Activated CD8-positive, alpha-beta memory T cell treated with anti-CD3 and anti-CD28 coated beads, Interleukin-2, amount 50 U/mL, for 4 hours (primary cell): ENCODE results near the gene SAE1.

Experiments used
- DNase-seq: peaks from one replicate; pipeline ENCODE4 v3.0.0-alpha.2; 2020

The SAE1 gene

DNA sequence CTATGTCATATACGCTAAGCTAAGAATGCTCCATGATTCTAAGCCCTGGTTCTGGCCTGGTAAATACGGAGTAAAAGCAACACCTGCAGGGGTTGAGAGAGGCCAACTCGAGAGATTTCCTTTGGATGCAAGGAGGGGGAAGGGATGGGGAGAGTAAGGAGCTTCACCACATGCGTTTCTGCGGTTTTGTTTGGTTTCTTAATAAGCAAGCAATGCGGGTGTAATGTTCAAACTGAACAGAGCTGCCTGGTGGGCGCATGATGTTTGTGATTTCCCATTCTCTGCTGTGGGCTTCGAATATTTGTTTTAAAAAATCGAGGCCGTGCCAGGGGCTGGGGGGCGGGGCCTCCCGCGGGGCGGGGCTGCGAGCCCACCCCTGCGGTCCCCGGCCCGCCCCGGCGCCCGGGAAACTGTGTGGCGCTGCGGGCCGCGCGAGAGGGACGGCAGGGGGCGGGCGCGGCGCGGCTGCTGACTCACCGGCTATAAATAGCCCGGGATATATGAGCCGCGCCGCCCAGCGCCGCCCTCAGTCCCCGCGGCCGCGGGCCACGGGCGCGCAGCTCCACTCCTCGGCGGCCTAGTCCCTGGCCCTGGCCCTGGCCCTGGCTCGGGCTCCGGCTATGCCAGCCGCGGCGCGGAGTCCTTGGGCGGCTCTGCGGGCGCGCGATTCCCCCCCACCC is 95.3 kb downstream of the SAE1 start:
- DNase-seq = peak; percentile 88

DNA sequence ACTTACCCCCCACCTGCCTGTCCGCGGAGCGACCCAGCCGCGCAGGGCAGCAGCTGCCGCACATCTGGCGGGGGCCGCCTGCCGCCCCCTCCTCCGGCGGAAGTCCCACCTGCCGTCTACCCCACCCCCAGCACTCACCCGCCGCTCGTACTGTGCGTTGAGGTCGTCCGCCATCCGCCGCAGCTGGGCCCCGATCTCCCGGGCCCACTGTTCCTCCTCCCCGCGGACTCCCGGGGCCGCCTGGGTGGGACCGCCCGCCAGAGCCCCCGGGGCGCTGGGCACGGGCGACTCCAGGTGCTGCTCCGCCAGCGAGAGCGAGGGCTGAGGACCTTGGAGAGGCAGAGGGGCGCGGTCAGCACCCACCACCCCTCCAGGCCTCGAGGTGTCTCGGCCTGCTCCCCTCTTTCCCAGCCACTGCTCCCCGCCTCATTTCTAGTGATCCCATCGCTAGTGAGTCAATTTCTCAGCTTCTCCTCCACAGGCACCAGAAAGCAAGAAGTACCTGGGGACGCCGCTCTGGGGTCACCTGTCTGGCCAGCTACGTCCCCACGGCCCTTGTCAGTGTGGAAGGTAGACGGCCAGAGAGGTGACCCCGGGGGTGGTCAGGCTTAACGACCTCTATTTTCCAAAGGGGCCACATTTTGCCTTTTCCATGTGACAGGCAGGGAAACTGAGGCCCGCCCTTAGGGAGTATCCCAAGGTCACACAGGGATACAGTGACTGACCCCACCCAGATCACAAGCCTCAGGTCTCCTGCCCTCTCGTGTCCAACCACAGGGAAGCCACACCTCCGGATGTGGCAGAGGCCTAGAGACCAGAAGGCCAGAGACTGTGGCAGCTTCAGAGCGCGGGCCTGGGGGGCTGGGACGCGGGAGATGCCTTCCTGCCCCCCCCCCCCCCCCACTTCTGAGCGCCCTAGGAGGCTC is 96.1 kb downstream of the SAE1 start:
- peak; percentile 34 for DNase-seq

GRCh38 chr19:47227352-47228167 is 96.9 kb downstream of the SAE1 start:
- peak; percentile 37 for DNase-seq

DNA sequence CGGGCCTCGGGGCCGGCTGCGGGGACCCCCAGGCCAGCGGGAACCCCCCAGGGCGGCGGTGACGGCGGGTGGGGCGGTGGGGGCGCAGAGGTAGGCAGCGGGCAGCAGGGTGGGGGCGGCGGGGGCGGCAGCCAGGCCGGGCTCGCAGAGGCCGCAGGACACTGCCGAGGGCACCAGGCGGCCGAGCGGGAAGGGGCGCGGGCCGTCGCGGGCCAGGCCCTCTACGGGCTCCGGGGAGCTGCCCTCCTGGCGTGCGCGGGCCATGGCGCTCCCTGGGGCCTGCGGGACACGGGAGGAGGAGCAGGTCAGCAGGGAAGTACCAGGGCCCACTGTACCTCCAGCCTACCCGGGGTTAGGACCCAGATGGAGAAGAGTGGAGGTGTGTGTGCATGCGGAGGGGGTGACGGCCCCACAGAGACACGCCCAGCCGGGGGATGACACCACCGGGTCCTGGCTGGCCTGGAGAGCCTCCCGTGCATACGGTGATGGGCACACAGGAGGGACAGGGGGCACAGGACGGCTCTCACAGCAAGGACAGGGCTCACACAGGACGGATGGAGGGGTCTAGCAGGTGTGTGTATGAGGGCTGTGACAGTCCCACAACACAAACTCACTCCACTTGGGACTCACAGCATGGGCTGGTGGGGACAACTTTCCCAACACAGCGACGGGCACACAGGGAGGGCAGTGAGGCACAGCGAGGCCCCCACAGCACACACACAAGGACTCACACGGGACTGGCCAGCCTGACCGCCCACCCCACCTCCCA is 97.7 kb downstream of the SAE1 start:
- DNase-seq = peak; percentile 55

GRCh38 chr19:47228937-47229675 is 98.5 kb downstream of the SAE1 start:
- peak; percentile 39 for DNase-seq

- DNase-seq = no peak
These were observed 99.0 kb downstream of the SAE1 start for GRCh38 chr19:47229676-47230053.

DNA sequence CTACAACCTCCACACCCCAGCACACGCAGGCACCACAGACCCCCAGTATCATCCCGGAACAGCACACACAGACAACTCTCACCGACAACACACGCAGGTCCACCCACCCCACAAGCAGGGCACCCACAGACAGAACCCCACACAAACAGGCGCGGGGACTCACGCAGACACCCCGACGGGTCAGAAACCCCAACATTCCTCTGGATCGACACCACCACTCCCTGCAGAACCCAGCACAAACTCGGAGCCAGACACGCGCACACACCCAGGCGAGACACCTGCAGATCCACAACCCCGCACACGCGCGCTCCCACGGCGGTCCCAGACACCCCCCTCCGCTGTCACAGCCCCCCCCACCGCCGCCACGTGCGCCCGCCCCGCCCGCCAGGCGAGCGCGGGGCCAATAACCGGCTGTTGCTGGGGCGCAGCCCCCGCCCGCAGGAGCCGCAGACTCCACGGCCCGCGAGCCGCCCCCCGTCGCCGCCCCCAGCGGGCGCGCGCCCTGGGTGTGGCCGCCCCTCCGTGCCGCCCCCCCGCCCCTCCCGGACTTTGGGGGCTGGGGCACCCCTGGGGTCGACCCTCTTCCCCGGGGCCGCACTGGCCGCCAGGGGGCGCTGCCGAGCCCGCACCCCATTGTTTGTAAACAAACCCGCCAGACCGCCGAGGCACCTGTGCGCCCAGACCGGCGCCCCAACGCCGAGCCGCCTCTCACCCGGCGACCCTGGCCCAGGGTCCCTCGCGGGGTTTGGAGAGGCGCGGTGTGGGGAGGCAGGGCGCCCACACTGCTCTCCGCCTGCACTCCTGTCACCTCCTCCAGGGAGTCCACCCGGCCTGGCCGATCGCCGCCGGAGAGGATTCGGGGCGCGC is 99.7 kb downstream of the SAE1 start:
- DNase-seq = peak; percentile 84

- DNase-seq = no peak
These were observed 100.2 kb downstream of the SAE1 start, which contains the start of gene BBC3 for GRCh38 chr19:47230921-47231214. Gene BBC3, minus strand, starts transcription at chr19:47231199. Its CDS starts 2,768 bp downstream, at chr19:47228431.

GRCh38 chr19:47231215-47232054 is 100.8 kb downstream of the SAE1 start:
- peak; percentile 95 for DNase-seq

DNA sequence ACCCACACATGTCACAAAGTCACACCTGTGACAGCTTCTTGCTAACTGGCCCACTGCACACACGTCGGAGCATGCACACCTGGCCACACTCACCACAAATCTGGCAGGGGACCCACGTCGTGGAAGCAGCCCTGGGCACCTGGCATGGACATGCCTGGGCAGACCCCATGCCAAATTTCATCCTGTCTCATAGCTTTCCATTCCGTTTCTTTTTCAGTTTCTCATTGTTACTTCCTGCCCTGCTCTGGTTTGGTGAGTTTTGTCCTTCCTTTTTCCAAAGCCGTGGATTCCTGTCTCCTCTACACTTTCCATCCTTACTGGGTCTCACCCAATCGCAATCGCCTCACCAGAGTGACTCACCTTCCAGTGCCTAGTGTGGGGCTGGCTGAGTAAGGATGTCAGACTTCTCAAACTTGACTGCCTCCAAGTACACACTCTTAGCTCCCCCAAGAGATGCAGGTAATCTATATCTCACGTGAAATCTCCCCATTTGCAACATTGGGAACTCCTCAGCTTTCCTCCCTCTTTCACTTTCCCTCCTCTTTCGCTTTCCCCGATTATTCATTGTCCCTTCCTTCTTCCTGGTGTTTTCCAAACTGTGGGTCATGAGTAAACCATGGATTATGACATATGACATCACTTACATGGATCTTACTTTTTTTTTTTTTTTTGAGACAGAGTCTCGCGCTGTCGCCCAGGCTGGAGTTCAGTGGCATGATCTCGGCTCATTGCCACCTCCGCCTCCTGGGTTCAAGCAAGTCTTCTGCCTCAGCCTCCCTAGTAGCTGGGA is 102.0 kb downstream of the SAE1 start:
- DNase-seq = no peak

DNA sequence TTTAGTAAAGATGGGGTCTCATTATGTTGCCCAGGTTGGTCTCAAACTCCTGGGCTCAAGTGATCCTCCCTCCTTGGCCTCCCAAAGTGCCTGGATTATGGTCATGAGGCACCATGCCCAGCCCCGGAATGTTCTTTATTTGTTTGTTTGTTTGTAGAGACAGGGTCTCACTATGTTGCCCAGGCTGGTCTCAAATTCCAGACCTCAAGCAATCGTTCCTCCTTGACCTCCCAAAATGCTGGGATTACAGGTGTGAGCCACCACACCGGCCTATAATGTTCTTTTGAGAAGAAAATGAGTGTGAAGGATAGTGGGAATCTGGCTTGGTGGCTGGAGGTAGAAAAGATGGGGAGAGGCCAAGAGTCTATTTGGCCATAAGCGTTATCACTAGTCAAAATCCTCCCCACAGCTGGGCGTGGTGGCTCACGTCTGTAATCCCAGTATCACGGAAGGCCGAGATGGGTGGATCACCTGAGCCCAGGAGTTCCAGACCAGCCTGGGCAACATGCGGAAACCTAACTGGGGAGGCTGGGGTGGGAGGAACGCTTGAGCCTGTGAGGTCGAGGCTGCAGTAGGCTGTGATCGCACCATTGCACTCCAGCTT is 105.5 kb downstream of the SAE1 start:
- no peak for DNase-seq

- DNase-seq = no peak
These were observed 108.5 kb downstream of the SAE1 start for GRCh38 chr19:47239152-47239551.

GRCh38 chr19:47239610-47240296 is 109.1 kb downstream of the SAE1 start:
- peak; percentile 63 for DNase-seq

DNA sequence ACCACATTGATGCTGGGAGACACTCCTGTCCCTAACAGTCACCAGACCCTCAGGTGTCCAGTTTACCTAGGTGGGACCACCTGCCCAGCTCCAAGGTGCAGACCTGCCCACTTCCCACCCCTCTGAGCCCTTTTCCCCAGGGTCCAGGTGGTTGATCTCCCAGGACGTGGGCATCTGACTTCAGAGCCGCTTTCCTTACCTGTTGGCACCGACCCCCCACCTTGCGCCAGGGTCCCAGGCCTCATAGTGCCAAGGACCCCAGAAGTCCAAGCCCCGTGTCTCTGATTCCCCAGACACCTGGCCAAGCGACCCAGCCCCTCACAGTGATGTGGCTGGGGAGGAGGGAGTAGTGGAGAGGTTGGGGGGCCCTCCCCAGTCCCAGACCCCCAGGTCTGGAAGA is 109.9 kb downstream of the SAE1 start:
- no peak for DNase-seq

DNA sequence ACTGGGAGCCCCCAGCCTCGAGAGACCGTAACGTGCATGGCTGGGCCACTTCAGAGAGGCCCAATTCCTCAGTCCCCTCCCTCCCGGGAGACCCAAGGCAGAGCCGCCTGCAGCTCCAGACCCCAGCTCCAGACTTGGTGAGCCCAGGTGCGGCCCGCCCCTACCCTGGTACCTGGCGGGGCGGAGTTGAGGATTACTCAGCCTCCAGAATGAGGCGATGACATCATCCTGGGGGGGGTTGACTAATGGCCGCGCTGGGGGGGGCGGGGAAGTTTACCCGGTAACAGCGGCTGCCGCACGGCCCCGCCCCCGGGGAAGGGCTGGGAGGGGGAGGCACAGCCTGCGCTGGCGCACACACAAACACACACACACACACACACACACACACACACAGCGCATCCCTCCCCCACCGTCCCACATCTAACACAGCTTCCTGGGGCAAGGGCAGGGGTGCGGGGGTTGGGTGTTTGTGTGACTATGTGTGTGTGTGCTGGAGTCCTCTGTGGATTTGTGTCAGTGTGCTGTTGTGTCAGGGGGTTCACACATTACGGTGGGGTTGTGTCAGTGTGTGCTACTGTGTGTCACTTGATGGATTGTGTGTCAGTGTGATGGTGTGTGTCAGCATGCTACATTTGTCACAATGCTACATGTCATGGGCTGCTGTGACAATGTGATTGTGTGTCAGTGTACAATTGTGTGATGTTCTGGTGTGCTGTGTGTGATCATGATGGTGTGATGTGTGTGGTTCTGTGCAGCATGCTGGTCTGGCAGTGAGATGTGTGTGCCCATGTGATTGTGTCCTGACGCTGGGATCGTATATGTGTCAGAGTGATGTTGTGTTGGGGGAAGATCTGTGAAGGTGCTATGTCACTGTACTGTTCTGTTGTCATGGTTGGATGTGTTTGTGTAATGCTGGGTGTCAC is 110.6 kb downstream of the SAE1 start:
- peak; percentile 91 for DNase-seq

DNA sequence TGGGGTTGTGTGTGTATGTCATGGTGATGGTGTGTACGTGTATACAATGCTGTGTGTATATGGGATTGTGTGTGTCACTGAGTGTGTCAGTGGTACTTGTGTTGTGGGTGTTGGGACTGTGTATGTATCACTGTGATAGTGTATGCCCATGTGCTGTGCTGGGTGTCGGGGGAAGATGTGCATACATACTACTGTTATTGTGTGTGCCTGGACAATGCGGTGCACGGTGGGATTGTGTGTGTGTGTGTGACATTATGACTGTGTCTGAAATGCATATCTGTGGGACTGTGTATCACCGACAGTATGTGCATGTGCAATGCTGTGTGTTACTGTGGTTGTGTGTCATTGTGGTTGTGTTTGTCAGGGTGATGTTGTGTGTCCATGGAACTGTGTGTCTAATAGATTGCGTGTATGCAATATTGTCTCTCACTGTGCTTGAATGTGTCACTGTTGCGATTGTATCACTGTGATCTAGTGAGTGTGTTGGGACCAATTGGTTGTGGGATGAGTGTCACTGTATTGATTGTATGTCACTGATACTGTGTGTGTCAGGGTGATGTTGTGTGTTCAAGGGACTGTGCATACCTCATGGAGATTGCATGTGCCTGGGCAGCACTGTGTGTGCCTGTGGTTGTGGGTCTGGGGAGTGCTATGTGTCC is 111.4 kb downstream of the SAE1 start:
- DNase-seq = no peak
